H9 (cell line): ENCODE measurements around the gene CDRT4. TPM values are rescaled to one million over a fixed set of nuclear protein-coding genes. Genes with fewer than 3 reads are reported as not detected.

Experiments
- DNase-seq: peaks from one replicate; pipeline ENCODE4 v3.0.0-alpha.2; 2017
- H2AFZ ChIP-seq: one replicate; pipeline ENCODE4 v1.6.1; 2013; ENCODE audit warnings: mild to moderate bottlenecking, low read length, control low read depth, moderate library complexity
- H2AK5ac ChIP-seq: 2 replicates; pipeline ENCODE4 v1.6.1; 2013; ENCODE audit warnings: low read length, control low read depth, mixed read lengths; ENCODE audit not compliant: insufficient read length
- H2BK120ac ChIP-seq: one replicate; pipeline ENCODE4 v1.6.1; 2013; ENCODE audit warnings: low read depth, mild to moderate bottlenecking, low read length, control low read depth, inconsistent platforms; ENCODE audit not compliant: poor library complexity, severe bottlenecking
- H2BK12ac ChIP-seq: 2 replicates; pipeline ENCODE4 v1.6.1; 2013; ENCODE audit warnings: low read length, control low read depth, mixed read lengths, low read depth; ENCODE audit not compliant: insufficient read length
- H2BK15ac ChIP-seq: 2 replicates; pipeline ENCODE4 v1.6.1; 2013; ENCODE audit warnings: low read depth, low read length, control low read depth
- H2BK20ac ChIP-seq: one replicate; pipeline ENCODE4 v1.6.1; 2013; ENCODE audit warnings: low read depth, mild to moderate bottlenecking, low read length, control low read depth, inconsistent platforms; ENCODE audit not compliant: poor library complexity, severe bottlenecking
- H2BK5ac ChIP-seq: 2 replicates; pipeline ENCODE4 v1.6.1; 2013; ENCODE audit warnings: low read length, control low read depth, mixed read lengths; ENCODE audit not compliant: insufficient read length
- H3K14ac ChIP-seq: 2 replicates; pipeline ENCODE4 v1.6.1; 2013; ENCODE audit warnings: low read length, control low read depth; ENCODE audit not compliant: insufficient read depth
- H3K18ac ChIP-seq: 2 replicates; pipeline ENCODE4 v1.6.1; 2013; ENCODE audit warnings: low read depth, mild to moderate bottlenecking, mixed read lengths, low read length, control low read depth; ENCODE audit not compliant: insufficient read length
- H3K23ac ChIP-seq: 2 replicates; pipeline ENCODE4 v1.6.1; 2013; ENCODE audit warnings: low read length, control low read depth, mixed read lengths, low read depth; ENCODE audit not compliant: insufficient read length
- H3K23me2 ChIP-seq: 2 replicates; pipeline ENCODE4 v1.6.1; 2013; ENCODE audit warnings: low read depth, mild to moderate bottlenecking, mixed read lengths, low read length, control low read depth; ENCODE audit not compliant: insufficient read length, poor library complexity, severe bottlenecking
- H3K27ac ChIP-seq: 2 replicates; pipeline ENCODE4 v1.5.1; 2013; ENCODE audit warnings: low read length, control low read depth, mixed read lengths, low read depth; ENCODE audit not compliant: insufficient read length
- H3K27me3 ChIP-seq: 2 replicates; pipeline ENCODE4 v1.6.1; 2013; ENCODE audit warnings: low read length, control low read depth, inconsistent platforms; ENCODE audit not compliant: insufficient read depth
- H3K4ac ChIP-seq: 2 replicates; pipeline ENCODE4 v1.6.1; 2013; ENCODE audit warnings: low read depth, mild to moderate bottlenecking, control low read depth, inconsistent platforms, low read length, moderate library complexity
- H3K4me1 ChIP-seq: 2 replicates; pipeline ENCODE4 v1.6.1; 2013; ENCODE audit warnings: low read length, control low read depth, inconsistent platforms; ENCODE audit not compliant: insufficient read depth
- H3K4me2 ChIP-seq: 2 replicates; pipeline ENCODE4 v1.6.1; 2013; ENCODE audit warnings: low read length, control low read depth, mixed read lengths; ENCODE audit not compliant: insufficient read length, insufficient read depth
- H3K56ac ChIP-seq: 2 replicates; pipeline ENCODE4 v1.6.1; 2013; ENCODE audit warnings: low read depth, mild to moderate bottlenecking, mixed read lengths, low read length, control low read depth; ENCODE audit not compliant: insufficient read length
- H3K79me1 ChIP-seq: 2 replicates; pipeline ENCODE4 v1.6.1; 2013; ENCODE audit warnings: low read depth, mild to moderate bottlenecking, moderate library complexity, low read length, control low read depth, inconsistent platforms; ENCODE audit not compliant: insufficient read depth, poor library complexity, severe bottlenecking
- H3K79me2 ChIP-seq: 2 replicates; pipeline ENCODE4 v1.6.1; 2013; ENCODE audit warnings: low read length, control low read depth, inconsistent platforms; ENCODE audit not compliant: insufficient read depth
- H3K9ac ChIP-seq: 2 replicates; pipeline ENCODE4 v1.6.1; 2013; ENCODE audit warnings: low read length, control low read depth, mixed read lengths; ENCODE audit not compliant: insufficient read length; ENCODE audit errors: extremely low read depth
- H3K9me3 ChIP-seq: one replicate; pipeline ENCODE4 v1.6.1; 2013; ENCODE audit warnings: low read depth, low read length, inconsistent platforms; ENCODE audit not compliant: control insufficient read depth
- H3T11ph ChIP-seq: one replicate; pipeline ENCODE4 v1.6.1; 2013; ENCODE audit warnings: mild to moderate bottlenecking, low read length, control low read depth, inconsistent platforms
- H4K20me1 ChIP-seq: one replicate; pipeline ENCODE4 v1.6.1; 2013; ENCODE audit not compliant: control insufficient read depth, insufficient read length, insufficient read depth
- H4K5ac ChIP-seq: 2 replicates; pipeline ENCODE4 v1.6.1; 2013; ENCODE audit warnings: low read depth, mild to moderate bottlenecking, mixed read lengths, low read length, control low read depth; ENCODE audit not compliant: insufficient read length
- H4K8ac ChIP-seq: replicated peaks from 2 replicates; pipeline ENCODE4 v1.6.1; 2013; ENCODE audit warnings: low read length, control low read depth, mixed read lengths, low read depth; ENCODE audit not compliant: insufficient read length
- H4K91ac ChIP-seq: 2 replicates; pipeline ENCODE4 v1.6.1; 2013; ENCODE audit warnings: low read depth, mild to moderate bottlenecking, moderate library complexity, mixed read lengths, low read length, control low read depth; ENCODE audit not compliant: insufficient read length
- H3K27ac Mint-ChIP-seq, 3 experiments: 2 replicates in 2 of 3; 3 replicates in 1 of 3; pipeline ENCODE4 v1.8.0; 2020 to 2021; ENCODE audit warnings: mixed read lengths in 3 of 3, mild to moderate bottlenecking in 1 of 3, moderate library complexity in 1 of 3
- H3K27me3 Mint-ChIP-seq: 2 replicates; pipeline ENCODE4 v1.8.0; 2021; ENCODE audit warnings: low read depth, mild to moderate bottlenecking, moderate library complexity, mixed read lengths
- H3K36me3 Mint-ChIP-seq, 3 experiments: 2 replicates in 2 of 3; 3 replicates in 1 of 3; pipeline ENCODE4 v1.8.0; 2020 to 2021; ENCODE audit warnings: low read depth in 3 of 3, mixed read lengths in 3 of 3; ENCODE audit not compliant: insufficient read depth in 1 of 3
- H3K4me1 Mint-ChIP-seq, 2 experiments: 2 replicates each; pipeline ENCODE4 v1.8.0; 2020; ENCODE audit warnings: mixed read lengths in 2 of 2
- H3K4me3 Mint-ChIP-seq, 2 experiments: 2 replicates in 1 of 2; 3 replicates in 1 of 2; pipeline ENCODE4 v1.8.0; 2020 to 2021; ENCODE audit warnings: mild to moderate bottlenecking in 2 of 2, mixed read lengths in 2 of 2, moderate library complexity in 1 of 2
- H3K9me3 Mint-ChIP-seq, 2 experiments: 2 replicates in 1 of 2; 3 replicates in 1 of 2; pipeline ENCODE4 v1.8.0; 2020; ENCODE audit warnings: mild to moderate bottlenecking in 2 of 2, mixed read lengths in 2 of 2, moderate library complexity in 1 of 2
- WGBS: extraction: QIAGEN DNeasy Blood & Tissue Kit; methylation state at CpG from one replicate; pipeline ENCODE4 v1.1.7; 2013; ENCODE audit warnings: missing lambda C conversion rate, low lambda C conversion rate, mixed read lengths; ENCODE audit not compliant: insufficient read length; ENCODE audit errors: extremely low coverage; 5-methylcytosine and 5-hydroxymethylcytosine counted together
- total RNA-seq: library from RNA; stranded (reverse); gene quantifications from 2 replicates; pipeline ENCODE4 v1.2.1, GENCODE V29; 2021
- TF ChIP-seq, protein P1 (sequence below): fragments of 200-600 bp; sonication (generic); conservative IDR thresholded peaks from 3 replicates; pipeline ENCODE4 v1.8.0; 2021; ENCODE audit warnings: antibody characterized with exemption, mild to moderate bottlenecking

Gene CDRT4
- total RNA-seq, 1 experiment from 2014 or later, result 3.8 TPM

DNA sequence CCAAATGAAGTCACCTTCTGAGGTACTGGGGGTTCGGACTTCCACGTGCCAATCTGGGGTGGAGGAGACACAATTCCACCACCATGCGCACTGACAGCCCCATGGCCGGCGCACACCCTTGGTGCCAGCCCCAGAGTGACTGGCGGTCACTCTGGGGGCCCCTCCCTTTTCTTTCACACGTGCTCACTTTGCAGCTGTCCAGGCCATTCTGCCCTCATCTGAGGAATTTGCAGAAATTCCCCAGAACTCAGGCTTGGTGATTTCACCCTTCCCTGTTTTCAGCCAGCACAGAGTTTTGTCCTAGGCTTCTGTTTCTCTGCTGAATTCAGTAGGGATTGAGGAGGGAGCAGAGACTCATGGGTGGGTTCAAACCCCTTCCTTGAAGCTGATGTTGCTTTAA is 54.8 kb downstream of the CDRT4 start:
- H2BK12ac ChIP-seq, result no peak overlapping the region
- H3T11ph ChIP-seq, result no peak overlapping the region
- H3K36me3 Mint-ChIP-seq, result peaks cover 0 to 3% (median 0%) of the 10 kb centered on the region in 3 experiments; a peak in 2 of 7 replicates
- H3K79me1 ChIP-seq, result no peaks in the 10 kb centered on the region
- H2AFZ ChIP-seq, result no peak overlapping the region
- no peak overlapping the region for H3K4me2 ChIP-seq
- no peak overlapping the region for H3K27ac ChIP-seq
- no peak overlapping the region for H3K4ac ChIP-seq
- H3K23me2 ChIP-seq, result no peaks in the 10 kb centered on the region
- H3K14ac ChIP-seq, result no peak overlapping the region
- H3K4me1 ChIP-seq, result peaks cover 2% of the 10 kb centered on the region; the same call in 1 of the 2 replicates
- H3K27me3 ChIP-seq, result no peaks in the 10 kb centered on the region
- H3K18ac ChIP-seq, result no peak overlapping the region
- H3K9ac ChIP-seq, result no peak overlapping the region
- no peaks in the 10 kb centered on the region for H4K20me1 ChIP-seq
- no peaks in the 10 kb centered on the region for H3K79me2 ChIP-seq
- H4K8ac ChIP-seq, result no peak overlapping the region
- H3K9me3 ChIP-seq, result no peaks in the 10 kb centered on the region
- TF ChIP-seq, protein P1, sequence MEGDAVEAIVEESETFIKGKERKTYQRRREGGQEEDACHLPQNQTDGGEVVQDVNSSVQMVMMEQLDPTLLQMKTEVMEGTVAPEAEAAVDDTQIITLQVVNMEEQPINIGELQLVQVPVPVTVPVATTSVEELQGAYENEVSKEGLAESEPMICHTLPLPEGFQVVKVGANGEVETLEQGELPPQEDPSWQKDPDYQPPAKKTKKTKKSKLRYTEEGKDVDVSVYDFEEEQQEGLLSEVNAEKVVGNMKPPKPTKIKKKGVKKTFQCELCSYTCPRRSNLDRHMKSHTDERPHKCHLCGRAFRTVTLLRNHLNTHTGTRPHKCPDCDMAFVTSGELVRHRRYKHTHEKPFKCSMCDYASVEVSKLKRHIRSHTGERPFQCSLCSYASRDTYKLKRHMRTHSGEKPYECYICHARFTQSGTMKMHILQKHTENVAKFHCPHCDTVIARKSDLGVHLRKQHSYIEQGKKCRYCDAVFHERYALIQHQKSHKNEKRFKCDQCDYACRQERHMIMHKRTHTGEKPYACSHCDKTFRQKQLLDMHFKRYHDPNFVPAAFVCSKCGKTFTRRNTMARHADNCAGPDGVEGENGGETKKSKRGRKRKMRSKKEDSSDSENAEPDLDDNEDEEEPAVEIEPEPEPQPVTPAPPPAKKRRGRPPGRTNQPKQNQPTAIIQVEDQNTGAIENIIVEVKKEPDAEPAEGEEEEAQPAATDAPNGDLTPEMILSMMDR, result no peak
- H3K9me3 Mint-ChIP-seq, result peaks cover 0 to 2% of the 10 kb centered on the region in 2 experiments; a peak in 1 of 5 replicates
- no peak overlapping the region for H2BK15ac ChIP-seq
- H3K4me1 Mint-ChIP-seq, result peaks cover 12 to 16% of the 10 kb centered on the region in 2 experiments
- H3K4me3 Mint-ChIP-seq, result no peak overlapping the region
- no CpG with 5 or more reads among the region's 7 CpGs for WGBS
- no peak overlapping the region for H2BK20ac ChIP-seq
- H2BK5ac ChIP-seq, result no peak overlapping the region
- no peak overlapping the region for H3K23ac ChIP-seq
- H3K56ac ChIP-seq, result no peak overlapping the region
- H3K27me3 Mint-ChIP-seq, result peaks cover 2% of the 10 kb centered on the region
- H2BK120ac ChIP-seq, result no peak overlapping the region
- no peak for DNase-seq
- H4K5ac ChIP-seq, result no peak overlapping the region
- peak overlapping the region in 1 of 3 experiments; percentile 48; a peak in 1 of 7 replicates for H3K27ac Mint-ChIP-seq
- H2AK5ac ChIP-seq, result no peak overlapping the region
- no peak overlapping the region for H4K91ac ChIP-seq
